ENCODE measurements around the gene MNT.

DNA sequence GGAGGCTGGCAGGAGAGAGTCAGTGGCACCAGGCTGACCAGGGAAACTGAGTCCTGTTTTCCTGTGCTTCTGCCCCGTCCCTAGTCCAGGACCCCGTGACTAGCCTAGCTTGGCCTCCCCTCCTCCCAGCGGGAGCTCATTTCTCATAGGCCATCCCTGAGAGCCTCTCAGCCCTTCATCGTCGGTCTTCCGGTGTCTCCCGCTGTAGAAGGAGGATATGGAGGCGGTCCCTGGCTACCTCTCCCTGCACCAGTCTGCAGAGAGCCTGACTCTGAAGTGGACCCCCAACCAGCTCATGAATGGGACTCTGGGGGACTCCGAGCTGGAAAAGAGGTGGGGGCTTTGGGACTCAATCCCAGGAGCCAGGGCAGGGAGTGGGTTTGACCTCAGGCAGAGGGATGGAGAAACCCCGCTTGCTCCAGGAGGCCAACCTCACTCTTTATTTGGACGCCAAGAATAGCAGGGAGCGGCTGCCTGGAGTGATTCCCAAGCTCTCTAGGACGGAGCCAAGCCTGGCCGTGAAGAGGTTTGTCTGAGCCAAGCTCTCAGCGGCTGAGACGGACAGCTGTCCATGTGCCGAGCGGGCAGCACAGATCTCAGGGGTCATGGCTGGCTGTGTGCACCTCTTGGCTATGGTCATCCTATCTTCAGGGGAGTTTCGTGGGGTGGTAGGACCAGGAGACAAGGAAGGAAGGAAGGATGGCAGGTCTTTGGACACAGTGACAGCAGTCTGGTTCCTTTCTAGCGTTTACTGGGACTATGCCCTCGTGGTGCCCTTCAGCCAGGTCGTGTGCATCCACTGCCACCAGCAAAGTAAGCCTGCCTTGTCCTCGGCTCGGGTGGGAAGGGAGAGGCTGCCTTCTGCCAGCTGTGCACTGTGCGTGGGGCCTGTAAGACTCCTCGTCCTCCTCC is 36.8 kb downstream of the MNT start:
- TF ChIP-seq ESRRA (IDR thresholded peaks at IDR 0.05; ENCODE audit: borderline replicate concordance, low read length) (no peak), MAFK (IDR thresholded peaks at IDR 0.05; ENCODE audit: partially characterized antibody) (no peak), NPAS2 (CRISPR knock-in tag; IDR thresholded peaks at IDR 0.05; ENCODE audit: borderline replicate concordance) (no peak), JUNB (IDR thresholded peaks at IDR 0.05) (no peak), ZNF302 (CRISPR knock-in tag; IDR thresholded peaks at IDR 0.05) (no peak), JUN (IDR thresholded peaks at IDR 0.05) (no peak), HOXB5 (CRISPR knock-in tag; IDR thresholded peaks at IDR 0.05) (no peak), HOXA7 (CRISPR knock-in tag; IDR thresholded peaks at IDR 0.05) (no peak), BHLHE40 (IDR thresholded peaks at IDR 0.05; ENCODE audit: low read depth, low read length) (no peak), CHD2 (IDR thresholded peaks at IDR 0.05; ENCODE audit: low read length, partially characterized antibody) (no peak)
- TF ChIP-seq, protein P1, sequence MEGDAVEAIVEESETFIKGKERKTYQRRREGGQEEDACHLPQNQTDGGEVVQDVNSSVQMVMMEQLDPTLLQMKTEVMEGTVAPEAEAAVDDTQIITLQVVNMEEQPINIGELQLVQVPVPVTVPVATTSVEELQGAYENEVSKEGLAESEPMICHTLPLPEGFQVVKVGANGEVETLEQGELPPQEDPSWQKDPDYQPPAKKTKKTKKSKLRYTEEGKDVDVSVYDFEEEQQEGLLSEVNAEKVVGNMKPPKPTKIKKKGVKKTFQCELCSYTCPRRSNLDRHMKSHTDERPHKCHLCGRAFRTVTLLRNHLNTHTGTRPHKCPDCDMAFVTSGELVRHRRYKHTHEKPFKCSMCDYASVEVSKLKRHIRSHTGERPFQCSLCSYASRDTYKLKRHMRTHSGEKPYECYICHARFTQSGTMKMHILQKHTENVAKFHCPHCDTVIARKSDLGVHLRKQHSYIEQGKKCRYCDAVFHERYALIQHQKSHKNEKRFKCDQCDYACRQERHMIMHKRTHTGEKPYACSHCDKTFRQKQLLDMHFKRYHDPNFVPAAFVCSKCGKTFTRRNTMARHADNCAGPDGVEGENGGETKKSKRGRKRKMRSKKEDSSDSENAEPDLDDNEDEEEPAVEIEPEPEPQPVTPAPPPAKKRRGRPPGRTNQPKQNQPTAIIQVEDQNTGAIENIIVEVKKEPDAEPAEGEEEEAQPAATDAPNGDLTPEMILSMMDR (IDR thresholded peaks at IDR 0.05) = no peak
- TF ChIP-seq, protein P2, sequence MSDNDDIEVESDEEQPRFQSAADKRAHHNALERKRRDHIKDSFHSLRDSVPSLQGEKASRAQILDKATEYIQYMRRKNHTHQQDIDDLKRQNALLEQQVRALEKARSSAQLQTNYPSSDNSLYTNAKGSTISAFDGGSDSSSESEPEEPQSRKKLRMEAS (IDR thresholded peaks at IDR 0.05) = no peak
- TF ChIP-seq, protein P3, sequence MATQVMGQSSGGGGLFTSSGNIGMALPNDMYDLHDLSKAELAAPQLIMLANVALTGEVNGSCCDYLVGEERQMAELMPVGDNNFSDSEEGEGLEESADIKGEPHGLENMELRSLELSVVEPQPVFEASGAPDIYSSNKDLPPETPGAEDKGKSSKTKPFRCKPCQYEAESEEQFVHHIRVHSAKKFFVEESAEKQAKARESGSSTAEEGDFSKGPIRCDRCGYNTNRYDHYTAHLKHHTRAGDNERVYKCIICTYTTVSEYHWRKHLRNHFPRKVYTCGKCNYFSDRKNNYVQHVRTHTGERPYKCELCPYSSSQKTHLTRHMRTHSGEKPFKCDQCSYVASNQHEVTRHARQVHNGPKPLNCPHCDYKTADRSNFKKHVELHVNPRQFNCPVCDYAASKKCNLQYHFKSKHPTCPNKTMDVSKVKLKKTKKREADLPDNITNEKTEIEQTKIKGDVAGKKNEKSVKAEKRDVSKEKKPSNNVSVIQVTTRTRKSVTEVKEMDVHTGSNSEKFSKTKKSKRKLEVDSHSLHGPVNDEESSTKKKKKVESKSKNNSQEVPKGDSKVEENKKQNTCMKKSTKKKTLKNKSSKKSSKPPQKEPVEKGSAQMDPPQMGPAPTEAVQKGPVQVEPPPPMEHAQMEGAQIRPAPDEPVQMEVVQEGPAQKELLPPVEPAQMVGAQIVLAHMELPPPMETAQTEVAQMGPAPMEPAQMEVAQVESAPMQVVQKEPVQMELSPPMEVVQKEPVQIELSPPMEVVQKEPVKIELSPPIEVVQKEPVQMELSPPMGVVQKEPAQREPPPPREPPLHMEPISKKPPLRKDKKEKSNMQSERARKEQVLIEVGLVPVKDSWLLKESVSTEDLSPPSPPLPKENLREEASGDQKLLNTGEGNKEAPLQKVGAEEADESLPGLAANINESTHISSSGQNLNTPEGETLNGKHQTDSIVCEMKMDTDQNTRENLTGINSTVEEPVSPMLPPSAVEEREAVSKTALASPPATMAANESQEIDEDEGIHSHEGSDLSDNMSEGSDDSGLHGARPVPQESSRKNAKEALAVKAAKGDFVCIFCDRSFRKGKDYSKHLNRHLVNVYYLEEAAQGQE (IDR thresholded peaks at IDR 0.05) = no peak
- TF ChIP-seq, protein P4, sequence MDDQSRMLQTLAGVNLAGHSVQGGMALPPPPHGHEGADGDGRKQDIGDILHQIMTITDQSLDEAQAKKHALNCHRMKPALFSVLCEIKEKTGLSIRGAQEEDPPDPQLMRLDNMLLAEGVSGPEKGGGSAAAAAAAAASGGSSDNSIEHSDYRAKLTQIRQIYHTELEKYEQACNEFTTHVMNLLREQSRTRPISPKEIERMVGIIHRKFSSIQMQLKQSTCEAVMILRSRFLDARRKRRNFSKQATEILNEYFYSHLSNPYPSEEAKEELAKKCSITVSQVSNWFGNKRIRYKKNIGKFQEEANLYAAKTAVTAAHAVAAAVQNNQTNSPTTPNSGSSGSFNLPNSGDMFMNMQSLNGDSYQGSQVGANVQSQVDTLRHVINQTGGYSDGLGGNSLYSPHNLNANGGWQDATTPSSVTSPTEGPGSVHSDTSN (IDR thresholded peaks at IDR 0.05) = no peak
